Ishikawa (cell line): ENCODE results near the gene QDPR.

Experiments
- EGR1 ChIP-seq: IDR thresholded peaks from 2 replicates; pipeline ENCODE4 v1.6.1; 2012
- EP300 ChIP-seq: IDR thresholded peaks from 2 replicates; pipeline ENCODE4 v1.6.1; 2012; ENCODE audit warnings: borderline replicate concordance
- MAX ChIP-seq: IDR thresholded peaks from 2 replicates; pipeline ENCODE4 v1.6.1; 2012
- RAD21 ChIP-seq: IDR thresholded peaks from 2 replicates; pipeline ENCODE4 v1.6.1; 2012; ENCODE audit warnings: low read depth
- TAF1 ChIP-seq: IDR thresholded peaks from 2 replicates; pipeline ENCODE4 v1.6.1; 2012; ENCODE audit warnings: low read depth, mild to moderate bottlenecking
- TEAD4 ChIP-seq: IDR thresholded peaks from 2 replicates; pipeline ENCODE4 v1.6.1; 2012
- YY1 ChIP-seq: IDR thresholded peaks from 2 replicates; pipeline ENCODE4 v1.6.1; 2012; ENCODE audit warnings: low read depth
- ZBTB7A ChIP-seq: IDR thresholded peaks from 2 replicates; pipeline ENCODE4 v1.6.1; 2012; ENCODE audit warnings: low read depth
- TF ChIP-seq, protein P1 (sequence below): IDR thresholded peaks from 2 replicates; pipeline ENCODE4 v1.6.1; 2012; ENCODE audit warnings: low read depth, mild to moderate bottlenecking

- TF ChIP-seq EP300 (no peak), TEAD4 (no peak), RAD21 (no peak), TAF1 (no peak), EGR1 (no peak), ZBTB7A (no peak), YY1 (no peak), MAX (no peak)
- TF ChIP-seq, protein P1, sequence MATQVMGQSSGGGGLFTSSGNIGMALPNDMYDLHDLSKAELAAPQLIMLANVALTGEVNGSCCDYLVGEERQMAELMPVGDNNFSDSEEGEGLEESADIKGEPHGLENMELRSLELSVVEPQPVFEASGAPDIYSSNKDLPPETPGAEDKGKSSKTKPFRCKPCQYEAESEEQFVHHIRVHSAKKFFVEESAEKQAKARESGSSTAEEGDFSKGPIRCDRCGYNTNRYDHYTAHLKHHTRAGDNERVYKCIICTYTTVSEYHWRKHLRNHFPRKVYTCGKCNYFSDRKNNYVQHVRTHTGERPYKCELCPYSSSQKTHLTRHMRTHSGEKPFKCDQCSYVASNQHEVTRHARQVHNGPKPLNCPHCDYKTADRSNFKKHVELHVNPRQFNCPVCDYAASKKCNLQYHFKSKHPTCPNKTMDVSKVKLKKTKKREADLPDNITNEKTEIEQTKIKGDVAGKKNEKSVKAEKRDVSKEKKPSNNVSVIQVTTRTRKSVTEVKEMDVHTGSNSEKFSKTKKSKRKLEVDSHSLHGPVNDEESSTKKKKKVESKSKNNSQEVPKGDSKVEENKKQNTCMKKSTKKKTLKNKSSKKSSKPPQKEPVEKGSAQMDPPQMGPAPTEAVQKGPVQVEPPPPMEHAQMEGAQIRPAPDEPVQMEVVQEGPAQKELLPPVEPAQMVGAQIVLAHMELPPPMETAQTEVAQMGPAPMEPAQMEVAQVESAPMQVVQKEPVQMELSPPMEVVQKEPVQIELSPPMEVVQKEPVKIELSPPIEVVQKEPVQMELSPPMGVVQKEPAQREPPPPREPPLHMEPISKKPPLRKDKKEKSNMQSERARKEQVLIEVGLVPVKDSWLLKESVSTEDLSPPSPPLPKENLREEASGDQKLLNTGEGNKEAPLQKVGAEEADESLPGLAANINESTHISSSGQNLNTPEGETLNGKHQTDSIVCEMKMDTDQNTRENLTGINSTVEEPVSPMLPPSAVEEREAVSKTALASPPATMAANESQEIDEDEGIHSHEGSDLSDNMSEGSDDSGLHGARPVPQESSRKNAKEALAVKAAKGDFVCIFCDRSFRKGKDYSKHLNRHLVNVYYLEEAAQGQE = no peak
Measured at GRCh38 chr4:17510582-17510981, 1.3 kb downstream of the QDPR start.
